ENCODE data around the gene ZNF492.
"Not testable (repeated sequence)": the region's sequence is repeated elsewhere in the genome, so short reads cannot be mapped to it uniquely, and the experiment has no call there.

The ZNF492 gene

DNA sequence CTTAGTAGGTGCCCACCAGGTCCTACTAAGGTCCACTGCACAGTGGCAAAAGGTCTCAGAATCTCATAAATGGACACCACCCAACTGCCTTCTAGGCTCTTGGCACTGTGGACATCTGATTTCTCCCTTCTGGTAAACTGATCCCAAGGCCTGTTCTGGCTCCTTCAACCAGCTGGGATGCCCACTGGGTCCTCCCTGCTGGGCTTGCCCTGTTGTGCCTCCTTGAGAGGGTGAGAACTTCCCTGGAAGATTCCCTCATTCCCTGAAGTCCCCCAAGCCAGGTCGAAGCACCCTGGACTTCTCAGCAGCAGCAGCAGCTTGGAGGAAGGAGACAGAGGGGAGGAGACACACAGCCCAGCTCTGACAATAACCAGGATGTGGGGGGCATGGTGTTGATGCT is 6.6 kb upstream of the ZNF492 start:
- H3K4me1 Mint-ChIP-seq: no peaks in the 10 kb centered on the region
- peak overlapping the region in 1 of 2 donors; percentile 42 for H3K27ac Mint-ChIP-seq
- H3K9me3 Mint-ChIP-seq: peaks cover 0 to 10% of the 10 kb centered on the region in 2 donors
- DNase-seq (no peak), ATAC-seq (no peak)
- H3K27me3 Mint-ChIP-seq: peaks cover 12% of the 10 kb centered on the region
- no peak overlapping the region for H3K4me3 Mint-ChIP-seq

DNA sequence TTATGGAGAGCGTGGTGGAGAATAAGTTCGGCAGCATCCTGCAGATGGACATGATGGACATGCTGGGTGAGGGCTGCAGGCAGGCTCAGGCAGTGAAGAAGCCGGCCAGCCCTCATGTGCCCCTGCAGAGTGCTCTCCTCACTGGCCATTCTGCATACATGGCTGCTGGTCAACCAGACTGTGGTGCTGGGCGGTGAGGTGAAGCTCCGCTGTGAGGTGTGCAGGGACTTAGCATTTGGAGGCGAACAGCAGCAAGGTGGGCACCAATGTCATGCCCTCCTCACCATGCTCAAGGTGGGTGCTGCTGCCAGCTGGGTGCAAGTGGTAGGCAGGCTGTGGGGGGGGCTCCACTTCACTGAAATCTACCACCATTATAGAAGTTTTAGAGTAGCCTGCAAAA is 5.7 kb upstream of the ZNF492 start:
- Mint-ChIP-seq H3K27me3 (peaks cover 10% of the 10 kb centered on the region), H3K4me1 (no peaks in the 10 kb centered on the region), H3K9me3 (peaks cover 0 to 10% of the 10 kb centered on the region in 2 donors), H3K27ac (no peak overlapping the region), H3K4me3 (no peak overlapping the region)
- DNase-seq (no peak), ATAC-seq (no peak)

- peak overlapping the region; percentile 98 for H3K27ac Mint-ChIP-seq
- H3K9me3 Mint-ChIP-seq: no peaks in the 10 kb centered on the region
- ATAC-seq: peak; percentile 52
Measured at GRCh38 chr19:22634450-22634827, 315 bp downstream of the ZNF492 start.

GRCh38 chr19:22685493-22685892 is 51.4 kb downstream of the ZNF492 start:
- not testable (repeated sequence) for H3K4me3 Mint-ChIP-seq, H3K27ac Mint-ChIP-seq, H3K4me1 Mint-ChIP-seq, ATAC-seq, H3K27me3 Mint-ChIP-seq, DNase-seq
- H3K9me3 Mint-ChIP-seq: peaks cover 15 to 20% of the 10 kb centered on the region in 2 donors

More at GRCh38 chr19:22634450-22634827, 315 bp downstream of the ZNF492 start:
- H3K27me3 Mint-ChIP-seq: no peaks in the 10 kb centered on the region
- no peak for DNase-seq
- H3K4me1 Mint-ChIP-seq: peaks cover 4% of the 10 kb centered on the region
- H3K4me3 Mint-ChIP-seq: peak overlapping the region; percentile 92 to 99

DNA sequence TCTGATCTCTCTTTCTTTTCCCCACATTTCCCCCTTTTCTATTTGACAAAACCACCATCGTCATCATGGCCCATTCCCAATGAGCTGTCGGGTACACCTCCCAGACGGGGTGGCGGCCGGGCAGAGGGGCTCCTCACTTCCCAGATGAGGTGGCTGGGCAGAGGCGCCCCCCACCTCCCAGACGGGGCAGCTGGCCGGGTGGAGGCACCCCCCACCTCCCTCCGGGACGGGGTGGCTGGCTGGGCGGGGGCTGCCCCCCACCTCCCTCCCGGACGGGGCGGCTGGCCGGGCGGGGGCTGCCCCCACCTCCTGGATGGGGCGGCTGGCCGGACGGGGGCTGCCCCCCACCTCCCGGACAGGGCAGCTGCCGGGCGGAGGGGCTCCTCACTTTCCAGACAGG is 68.5 kb downstream of the ZNF492 start:
- not testable (repeated sequence) for ATAC-seq, H3K4me3 Mint-ChIP-seq, H3K4me1 Mint-ChIP-seq, H3K27ac Mint-ChIP-seq, DNase-seq, H3K27me3 Mint-ChIP-seq
- H3K9me3 Mint-ChIP-seq: peaks cover 5 to 28% of the 10 kb centered on the region in 2 donors

- H3K27me3 Mint-ChIP-seq, ATAC-seq, H3K27ac Mint-ChIP-seq, H3K4me1 Mint-ChIP-seq, DNase-seq, H3K4me3 Mint-ChIP-seq: not testable (repeated sequence)
- H3K9me3 Mint-ChIP-seq: peaks cover 5 to 28% of the 10 kb centered on the region in 2 donors
Measured at GRCh38 chr19:22703096-22703495, 69.0 kb downstream of the ZNF492 start.

GRCh38 chr19:22708983-22709382 is 74.9 kb downstream of the ZNF492 start:
- DNase-seq: no peak
- ATAC-seq: no peak
- Mint-ChIP-seq H3K4me3 (no peak overlapping the region), H3K4me1 (no peaks in the 10 kb centered on the region), H3K9me3 (peaks cover 5 to 7% of the 10 kb centered on the region in 2 donors), H3K27me3 (no peaks in the 10 kb centered on the region), H3K27ac (no peak overlapping the region)
